GM12878 (cell line): ENCODE measurements around the gene STK16. TPM values are rescaled to one million over a fixed set of nuclear protein-coding genes. Genes with fewer than 3 reads are reported as not detected.

ENCODE experiments used
- ATAC-seq: fragments of 200-7000 bp; cut with Tn5 transposase; 3 replicates; pipeline ENCODE4 v1.9.1; 2020; ENCODE audit warnings: mild to moderate bottlenecking, moderate library complexity
- BruUV-seq: library from RNA; stranded (reverse); fragments of 400-500 nt; replicated peaks from 2 replicates; lab custom pipeline; 2021; lab: Mats Ljungman, UMichigan
- CTCF ChIA-PET: fragments of 300-600 bp; sonication (Branson Sonifier 250); formaldehyde crosslinking; extraction: SDS; loops from one replicate; lab custom pipeline; 2021; ENCODE audit warnings: inconsistent platforms; lab: Yijun Ruan, JAX
- POLR2A ChIA-PET: fragments of 350-600 bp; formaldehyde crosslinking; extraction: SDS; loops from one replicate; lab custom pipeline; 2021; ENCODE audit warnings: inconsistent platforms; lab: Charles Lee
- RAD21 ChIA-PET: fragments of 300-600 bp; sonication (Branson Sonifier 250); formaldehyde crosslinking; loops from one replicate; lab custom pipeline; 2023; ENCODE audit warnings: antibody characterized with exemption; ENCODE audit not compliant: unreplicated experiment; lab: Charles Lee
- SMC1A ChIA-PET: fragments of 300-600 bp; sonication (Branson Sonifier 250); formaldehyde crosslinking; loops from one replicate; lab custom pipeline; 2023; ENCODE audit not compliant: unreplicated experiment, uncharacterized antibody; lab: Charles Lee
- DNase-seq: peaks from one replicate; pipeline ENCODE4 v3.0.0-alpha.2; 2011; ENCODE audit warnings: low read depth, low spot score
- FAIRE-seq: peaks from 3 replicates; lab custom pipeline; 2011; peaks lifted over from hg19 to GRCh38; lab: Jason Lieb, UNC
- H2AFZ ChIP-seq: 2 replicates; pipeline ENCODE4 v1.6.0; 2011; ENCODE audit warnings: low read depth, low read length, control low read depth; ENCODE audit not compliant: control insufficient read depth
- H3K27ac ChIP-seq: 2 replicates; pipeline ENCODE4 v1.5.1; 2011; ENCODE audit warnings: control low read depth; ENCODE audit not compliant: control insufficient read depth, insufficient read depth
- H3K27me3 ChIP-seq, 2 experiments: replicated peaks in 1 of 2; 2 replicates each; pipeline versions ENCODE4 v1.6.0 to v1.6.1; 2011; ENCODE audit warnings: low read length in 1 of 2; ENCODE audit not compliant: control insufficient read depth in 2 of 2, insufficient read depth in 2 of 2
- H3K36me3 ChIP-seq, 2 experiments: 2 replicates each; pipeline ENCODE4 v1.5.1; 2011; ENCODE audit warnings: low read length in 1 of 2; ENCODE audit not compliant: control insufficient read depth in 2 of 2, insufficient read depth in 2 of 2
- H3K4me1 ChIP-seq: 2 replicates; pipeline ENCODE4 v1.6.1; 2011; ENCODE audit warnings: mild to moderate bottlenecking, low read length, moderate library complexity, mixed read lengths; ENCODE audit not compliant: control insufficient read depth, insufficient read depth
- H3K4me2 ChIP-seq: 2 replicates; pipeline ENCODE4 v1.6.0; 2011; ENCODE audit warnings: control low read depth; ENCODE audit not compliant: control insufficient read depth, insufficient read depth
- H3K4me3 ChIP-seq: fragments of 200-600 bp; sonication (generic); 2 replicates; pipeline ENCODE4 v1.5.1; 2016
- H3K79me2 ChIP-seq: 2 replicates; pipeline ENCODE4 v1.6.0; 2011; ENCODE audit warnings: low read length; ENCODE audit not compliant: control insufficient read depth, insufficient read depth
- H3K9ac ChIP-seq: 2 replicates; pipeline ENCODE4 v1.8.0; 2011; ENCODE audit warnings: low read length, control low read depth, mixed read lengths; ENCODE audit not compliant: control insufficient read depth, insufficient read depth
- H3K9me3 ChIP-seq: replicated peaks from 3 replicates; pipeline ENCODE4 v1.5.1; 2011; ENCODE audit warnings: mild to moderate bottlenecking, low read length; ENCODE audit not compliant: control insufficient read depth, insufficient read depth
- H4K20me1 ChIP-seq: 2 replicates; pipeline ENCODE4 v1.6.0; 2011; ENCODE audit not compliant: control insufficient read depth, insufficient read depth
- ELK1 ChIP-seq: IDR thresholded peaks from 2 replicates; pipeline ENCODE4 v1.6.1; 2012; ENCODE audit warnings: low read depth, low read length, improper control_type of control experiment
- ESRRA ChIP-seq: IDR thresholded peaks from 2 replicates; pipeline ENCODE4 v1.6.1; 2012; ENCODE audit warnings: mild to moderate bottlenecking, low read length, improper control_type of control experiment
- MTA2 ChIP-seq: fragments of 450-650 bp; IDR thresholded peaks from 2 replicates; pipeline ENCODE4 v1.6.1; 2016; ENCODE audit warnings: low read depth, mild to moderate bottlenecking, moderate library complexity
- NFXL1 ChIP-seq: fragments of 450-650 bp; IDR thresholded peaks from 2 replicates; pipeline ENCODE4 v1.6.1; 2017; ENCODE audit warnings: antibody characterized with exemption, mild to moderate bottlenecking, borderline replicate concordance
- POLR2AphosphoS5 ChIP-seq: IDR thresholded peaks from 2 replicates; pipeline ENCODE4 v1.6.1; 2011; ENCODE audit warnings: mild to moderate bottlenecking, low read length, inconsistent platforms
- REST ChIP-seq: IDR thresholded peaks from 2 replicates; pipeline ENCODE4 v1.6.1; 2012; ENCODE audit warnings: mild to moderate bottlenecking, low read depth, low read length
- SIN3A ChIP-seq: IDR thresholded peaks from 2 replicates; pipeline ENCODE4 v1.6.1; 2012; ENCODE audit warnings: low read depth, low read length, improper control_type of control experiment
- SMARCA5 ChIP-seq: fragments of 450-650 bp; IDR thresholded peaks from 2 replicates; pipeline ENCODE4 v1.6.1; 2017; ENCODE audit warnings: mild to moderate bottlenecking
- SREBF2 ChIP-seq: IDR thresholded peaks from 2 replicates; pipeline ENCODE4 v1.6.1; 2012; ENCODE audit warnings: mild to moderate bottlenecking, low read length
- USF1 ChIP-seq: IDR thresholded peaks from 2 replicates; pipeline ENCODE4 v1.6.1; 2011; ENCODE audit warnings: borderline replicate concordance, low read depth, mild to moderate bottlenecking, moderate library complexity, mixed read lengths, low read length; ENCODE audit not compliant: insufficient read depth; ENCODE audit errors: extremely low read length
- WGBS: methylation state at CpG from one replicate; pipeline ENCODE4 v1.1.6; 2016; ENCODE audit warnings: low lambda C conversion rate; ENCODE audit not compliant: insufficient replicate concordance, insufficient coverage; ENCODE audit errors: missing lambda C conversion rate; 5-methylcytosine and 5-hydroxymethylcytosine counted together
- in situ Hi-C: fragments of 300-500 bp; cut with MboI; formaldehyde crosslinking; loops from 9 replicates; pipeline ENCODE4 v1.14.3; 2018; ENCODE audit warnings: mixed read lengths
- intact Hi-C: fragments of 100-400 bp; cut with micrococcal nuclease; formaldehyde crosslinking; loops from one replicate; pipeline ENCODE4 v1.14.2; 2022; ENCODE audit not compliant: unreplicated experiment
- polyA plus RNA-seq, 11 experiments: library from polyadenylated mRNA; depleted of rRNA in 4 of 11; unstranded in 6 of 11; stranded (reverse) in 5 of 11; fragments of >200 nt; fragmentation: Nextera tagmentation in 4 of 11; fragmentation: Illumina TruSeq in 1 of 11; extraction: Ambion mirVana in 4 of 11; extraction: Trizol in 1 of 11; gene quantifications; 1 replicate in 1 of 11; 2 replicates in 10 of 11; pipeline versions ENCODE4 v1.2.1 to v1.2.3, GENCODE V29; 2011 to 2016; ENCODE audit warnings: inconsistent platforms in 2 of 11, missing spikeins in 2 of 11, low read depth in 1 of 11
- total RNA-seq, 4 experiments: library from RNA; depleted of rRNA in 3 of 4; stranded (reverse); fragments of >200 nt in 3 of 4; fragmentation: Illumina TruSeq in 1 of 4; extraction: Trizol in 1 of 4; gene quantifications; 2 replicates each; pipeline versions ENCODE4 v1.2.1 to v1.2.3, GENCODE V29; 2013 to 2021

The STK16 gene
- total and polyA plus RNA-seq, 10 of the 15 experiments (the other 5 are each of a cell fraction or from before 2014, with no cell fraction given) = 4.3 to 50.1 (median 17.9) TPM

- no peak overlapping the region for H3K27ac ChIP-seq
- ATAC-seq (no peak), DNase-seq (no peak)
- ChIA-PET POLR2A (interaction anchor here (3.0 kb wide), 1 partner anchor 67 kb away, joined by 17 read pairs; the partner anchor contains the start of gene CNPPD1), RAD21 (no interaction called here)
- no peak overlapping the region for H3K9ac ChIP-seq
- no TSS peak for BruUV-seq
- TF ChIP-seq SREBF2 = no peak
- TF ChIP-seq USF1 = peak; percentile 9
- no peak for TF ChIP-seq ESRRA
- TF ChIP-seq POLR2AphosphoS5 = no peak
- TF ChIP-seq, all 136 proteins: peak for 1
- H3K4me1 ChIP-seq = peaks cover 28% of the 10 kb centered on the region
- WGBS = 72% methylated on average over 27 of the region's 28 CpGs
- no peak for FAIRE-seq
- intact Hi-C loops (no loop called here), in situ Hi-C loops (no loop called here)
- H2AFZ ChIP-seq = no peak overlapping the region
- CTCF ChIA-PET = interaction anchor here (1.0 to 3.4 kb wide), 2 partner anchors 10 to 51 kb away, joined by 3 to 27 read pairs; partner anchors contain the start of gene TUBA4B
- SMC1A ChIA-PET = interaction anchor here (1.2 kb wide), 1 partner anchor 11 kb away, joined by 3 read pairs; no protein-coding TSS in a partner anchor
- H3K36me3 ChIP-seq = peaks cover 3 to 10% of the 10 kb centered on the region in 2 experiments; a peak in 3 of 4 replicates
- no peaks in the 10 kb centered on the region for H4K20me1 ChIP-seq
- H3K79me2 ChIP-seq = peaks cover 16% of the 10 kb centered on the region
- no peak overlapping the region for H3K4me3 ChIP-seq
- no peaks in the 10 kb centered on the region for H3K9me3 ChIP-seq
- H3K27me3 ChIP-seq = no peaks in the 10 kb centered on the region
- H3K4me2 ChIP-seq = no peak overlapping the region
These were observed 2.0 kb upstream of the STK16 start for GRCh38 chr2:219243291-219243761.

GRCh38 chr2:219244789-219245147 is 511 bp upstream of the STK16 start:
- Histone ChIP-seq H3K79me2 (peaks cover 23% of the 10 kb centered on the region), H3K4me2 (peak overlapping the region; percentile 89)
- no TSS peak for BruUV-seq
- ATAC-seq = no peak
- WGBS = 34% methylated on average over 6 of the region's 6 CpGs
- peak; percentile 66; the same call in 1 of the 2 replicates for TF ChIP-seq SMARCA5
- 0 out of 2 replicates have a peak, but pooled peaks have one; percentile 56 for TF ChIP-seq NFXL1
- no peak for TF ChIP-seq ELK1
- TF ChIP-seq SIN3A = no peak
- no peak for TF ChIP-seq REST
- TF ChIP-seq MTA2 = no peak
- TF ChIP-seq, all 136 proteins: peak for 2
- peaks cover 38% of the 10 kb centered on the region for H3K4me1 ChIP-seq
- H3K4me3 ChIP-seq = peak overlapping the region; percentile 90
- FAIRE-seq (peak; percentile 31), DNase-seq (no peak)
- in situ Hi-C loops (no loop called here), intact Hi-C loops (no loop called here)
- no peaks in the 10 kb centered on the region for H3K27me3 ChIP-seq
- ChIA-PET SMC1A (interaction anchor here (0.8 to 2.5 kb wide), 14 partner anchors 10 to 71 kb away, joined by 3 to 16 read pairs (median 6); partner anchors contain the start of genes ABCB6, ANKZF1, ATG9A and CNPPD1), RAD21 (interaction anchor here (1.1 to 2.3 kb wide), 9 partner anchors 9 to 74 kb away, joined by 4 to 20 read pairs (median 5); partner anchors contain the start of genes ANKZF1, ATG9A, DNAJB2 and TUBA4A), POLR2A (interaction anchor here (0.9 to 3.0 kb wide), 14 partner anchors 10 to 359 kb away, joined by 3 to 31 read pairs (median 10); partner anchors contain the start of genes ABCB6, ANKZF1, ATG9A and CNPPD1), CTCF (interaction anchor here (0.9 to 3.4 kb wide), 12 partner anchors 9 to 88 kb away, joined by 3 to 40 read pairs (median 4); partner anchors contain the start of genes ANKZF1, ATG9A, DNAJB2 and TUBA4A)
- peak overlapping the region; percentile 77 for H3K9ac ChIP-seq
- peak overlapping the region; percentile 70 for H3K27ac ChIP-seq
- H3K9me3 ChIP-seq = no peaks in the 10 kb centered on the region
- H3K36me3 ChIP-seq = peaks cover 3 to 12% of the 10 kb centered on the region in 2 experiments
- H4K20me1 ChIP-seq = 0 out of 2 replicates have a peak, but pooled peaks cover under 1% of the 10 kb centered on the region
- peak overlapping the region; percentile 87 for H2AFZ ChIP-seq
